Activated T-helper 1 cell treated with anti-CD3 and anti-CD28 coated beads, Interleukin-12 subunit alpha, Interleukin-12 subunit beta, Interleukin-2, Interleukin-4 antibody, amounts not matched to agents 30 ng/mL and 10 ng/mL and 1 ng/mL, durations not matched to agents 14 hours and 24 hours and 36 hours (primary cell): ENCODE results near the gene KSR2. TPM values are rescaled to one million over a fixed set of nuclear protein-coding genes. Genes with fewer than 3 reads are reported as not detected.

ENCODE experiments used
- DNase-seq: peaks from one replicate; pipeline ENCODE4 v3.0.0; 2021; ENCODE audit warnings: low spot score
- H3K27ac Mint-ChIP-seq: one replicate; pipeline ENCODE4 v1.8.0; 2021; ENCODE audit warnings: mild to moderate bottlenecking, mixed read lengths
- H3K27me3 Mint-ChIP-seq: one replicate; pipeline ENCODE4 v1.8.0; 2022; ENCODE audit warnings: mild to moderate bottlenecking, moderate library complexity, mixed read lengths; ENCODE audit not compliant: insufficient read depth
- H3K36me3 Mint-ChIP-seq: one replicate; pipeline ENCODE4 v1.8.0; 2021; ENCODE audit warnings: low read depth, mixed read lengths
- H3K4me1 Mint-ChIP-seq: one replicate; pipeline ENCODE4 v1.8.0; 2021; ENCODE audit warnings: low read depth, mixed read lengths
- H3K4me3 Mint-ChIP-seq: one replicate; pipeline ENCODE4 v1.8.0; 2021; ENCODE audit warnings: mild to moderate bottlenecking, moderate library complexity, mixed read lengths
- H3K9me3 Mint-ChIP-seq: one replicate; pipeline ENCODE4 v1.8.0; 2021; ENCODE audit warnings: mixed read lengths
- intact Hi-C: fragments of 100-400 bp; cut with micrococcal nuclease; formaldehyde crosslinking; loops from one replicate; pipeline ENCODE4 v1.15.1; 2024
- total RNA-seq: library from RNA; stranded (reverse); gene quantifications from 2 replicates; pipeline ENCODE4 v1.2.3, GENCODE V29; 2022

Gene KSR2
- total RNA-seq, 1 donor from 2014 or later = 0.08 TPM

- Mint-ChIP-seq H3K27ac (no peak overlapping the region), H3K4me1 (no peaks in the 10 kb centered on the region), H3K4me3 (no peak overlapping the region), H3K9me3 (no peaks in the 10 kb centered on the region), H3K27me3 (no peaks in the 10 kb centered on the region), H3K36me3 (no peaks in the 10 kb centered on the region)
- DNase-seq = no peak
- intact Hi-C loops = no loop called here
Observed at GRCh38 chr12:117441751-117442150, 527.0 kb downstream of the KSR2 start.

DNA sequence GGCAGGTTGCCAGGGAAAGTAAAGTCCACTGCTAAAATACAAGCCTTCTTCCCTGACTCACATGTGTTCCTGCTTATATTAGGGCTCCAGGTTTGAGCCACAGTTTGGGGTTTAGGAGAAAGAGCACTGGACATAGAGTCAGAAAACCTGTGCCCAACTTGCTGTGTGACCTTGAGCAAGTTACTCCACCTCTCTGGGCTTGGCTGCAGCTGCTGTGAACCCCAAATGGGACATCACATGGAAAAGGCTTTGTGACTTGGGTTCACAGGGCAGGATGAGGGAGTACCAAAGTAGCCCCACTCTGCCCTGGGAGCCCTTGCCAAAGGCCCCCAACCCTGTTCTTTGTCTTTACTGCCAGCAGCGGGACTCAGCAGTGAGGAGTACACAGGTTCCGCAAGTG lies 528.4 kb downstream of the KSR2 start:
- H3K4me3 Mint-ChIP-seq = no peak overlapping the region
- intact Hi-C loops = no loop called here
- no peaks in the 10 kb centered on the region for H3K4me1 Mint-ChIP-seq
- no peak for DNase-seq
- no peak overlapping the region for H3K27ac Mint-ChIP-seq
- no peaks in the 10 kb centered on the region for H3K9me3 Mint-ChIP-seq
- no peaks in the 10 kb centered on the region for H3K27me3 Mint-ChIP-seq
- no peaks in the 10 kb centered on the region for H3K36me3 Mint-ChIP-seq

GRCh38 chr12:117439531-117440001 lies 529.2 kb downstream of the KSR2 start:
- Mint-ChIP-seq H3K4me1 (no peaks in the 10 kb centered on the region), H3K36me3 (no peaks in the 10 kb centered on the region), H3K27me3 (no peaks in the 10 kb centered on the region), H3K27ac (no peak overlapping the region), H3K9me3 (no peaks in the 10 kb centered on the region), H3K4me3 (no peak overlapping the region)
- DNase-seq = no peak
- intact Hi-C loops = no loop called here

DNA sequence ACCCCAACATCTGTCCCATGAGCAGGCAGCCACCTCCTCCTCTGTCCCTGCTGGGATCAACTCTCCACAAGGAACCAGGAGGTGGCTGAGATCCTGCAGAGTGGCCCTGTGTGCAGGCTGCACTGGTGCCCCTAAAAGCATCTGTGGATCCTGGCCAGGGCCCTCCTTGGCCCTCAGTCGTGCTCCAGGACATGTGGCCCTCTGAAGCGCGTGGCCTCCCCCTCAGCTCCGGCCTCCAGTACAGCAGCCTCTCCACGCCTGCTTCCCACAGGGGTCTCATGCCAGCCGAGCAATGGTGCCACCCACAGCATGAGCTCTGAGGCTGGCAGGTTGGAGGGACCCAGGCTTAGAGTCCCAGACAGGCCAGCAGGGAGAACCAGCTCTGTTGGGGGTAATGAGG lies 530.0 kb downstream of the KSR2 start:
- DNase-seq = no peak
- H3K4me1 Mint-ChIP-seq = no peaks in the 10 kb centered on the region
- H3K4me3 Mint-ChIP-seq = no peak overlapping the region
- no peak overlapping the region for H3K27ac Mint-ChIP-seq
- intact Hi-C loops = no loop called here
- no peaks in the 10 kb centered on the region for H3K9me3 Mint-ChIP-seq
- H3K36me3 Mint-ChIP-seq = no peaks in the 10 kb centered on the region
- H3K27me3 Mint-ChIP-seq = no peaks in the 10 kb centered on the region

DNA sequence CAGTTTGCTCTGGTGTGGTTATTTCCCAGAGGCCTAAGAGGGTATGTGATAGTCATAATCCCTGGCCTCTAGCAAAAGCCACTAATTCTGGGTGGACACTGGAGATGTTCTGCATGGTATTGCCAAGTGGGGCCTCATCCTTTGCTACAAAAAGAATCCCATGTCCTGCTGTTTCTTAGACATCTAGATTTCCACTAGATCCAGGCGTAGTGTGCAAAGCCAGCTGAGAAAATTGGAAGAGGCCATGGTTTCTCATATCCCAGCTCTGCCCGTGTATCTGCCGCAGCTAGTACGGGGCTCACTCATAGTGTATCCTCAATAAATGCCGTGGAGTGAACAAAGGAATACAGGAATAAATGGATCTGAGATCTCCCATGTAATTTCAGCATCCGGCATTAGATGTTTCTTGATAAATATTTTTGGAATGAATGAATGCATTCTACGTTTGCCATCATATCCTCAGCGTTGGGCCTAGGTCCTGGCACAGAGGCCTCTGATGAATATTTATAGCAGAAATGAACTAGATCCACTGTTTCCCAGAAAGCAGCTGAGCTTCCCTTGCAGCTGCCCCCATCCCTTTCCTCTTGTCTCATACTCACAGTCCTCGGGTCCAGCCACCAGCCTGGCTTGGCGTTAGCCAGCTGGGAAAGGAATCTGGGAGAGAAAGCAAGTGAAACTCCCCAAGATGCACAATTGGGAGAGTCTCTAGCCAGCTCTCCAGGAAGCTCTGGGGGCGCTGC lies 531.1 kb downstream of the KSR2 start:
- Mint-ChIP-seq H3K27me3 (no peaks in the 10 kb centered on the region), H3K4me1 (no peaks in the 10 kb centered on the region), H3K36me3 (no peaks in the 10 kb centered on the region), H3K4me3 (no peak overlapping the region), H3K9me3 (no peaks in the 10 kb centered on the region), H3K27ac (no peak overlapping the region)
- intact Hi-C loops = no loop called here
- no peak for DNase-seq

DNA sequence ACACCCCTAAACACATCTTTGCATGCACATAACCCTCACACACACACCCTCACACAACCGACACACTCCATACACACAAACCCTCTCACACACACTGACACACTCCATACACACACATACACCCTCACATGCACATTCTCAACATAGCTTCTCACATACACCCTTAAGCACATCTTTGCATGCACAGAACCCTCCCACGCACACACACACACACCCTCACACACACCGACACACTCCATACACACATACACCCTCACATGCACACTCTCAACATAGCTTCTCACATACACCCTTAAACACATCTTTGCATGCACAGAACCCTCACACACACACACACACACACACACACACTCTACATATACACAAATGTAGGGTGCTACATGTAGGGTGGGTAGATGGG lies 534.9 kb downstream of the KSR2 start:
- no peak for DNase-seq
- intact Hi-C loops = no loop called here
- H3K27ac Mint-ChIP-seq = no peak overlapping the region
- H3K4me1 Mint-ChIP-seq = no peaks in the 10 kb centered on the region
- H3K4me3 Mint-ChIP-seq = no peak overlapping the region
- H3K27me3 Mint-ChIP-seq = no peaks in the 10 kb centered on the region
- H3K36me3 Mint-ChIP-seq = no peaks in the 10 kb centered on the region
- H3K9me3 Mint-ChIP-seq = no peaks in the 10 kb centered on the region

GRCh38 chr12:117430246-117430645 lies 538.5 kb downstream of the KSR2 start:
- H3K4me3 Mint-ChIP-seq = no peak overlapping the region
- no peak for DNase-seq
- no peaks in the 10 kb centered on the region for H3K36me3 Mint-ChIP-seq
- H3K4me1 Mint-ChIP-seq = no peaks in the 10 kb centered on the region
- H3K9me3 Mint-ChIP-seq = peaks cover 8% of the 10 kb centered on the region
- H3K27ac Mint-ChIP-seq = no peak overlapping the region
- intact Hi-C loops = no loop called here
- H3K27me3 Mint-ChIP-seq = no peaks in the 10 kb centered on the region

- Mint-ChIP-seq H3K9me3 (peaks cover 8% of the 10 kb centered on the region), H3K36me3 (no peaks in the 10 kb centered on the region), H3K4me1 (no peaks in the 10 kb centered on the region), H3K27ac (no peak overlapping the region), H3K27me3 (no peaks in the 10 kb centered on the region), H3K4me3 (no peak overlapping the region)
- intact Hi-C loops = no loop called here
- no peak for DNase-seq
Observed at GRCh38 chr12:117427211-117427610, 541.6 kb downstream of the KSR2 start.

DNA sequence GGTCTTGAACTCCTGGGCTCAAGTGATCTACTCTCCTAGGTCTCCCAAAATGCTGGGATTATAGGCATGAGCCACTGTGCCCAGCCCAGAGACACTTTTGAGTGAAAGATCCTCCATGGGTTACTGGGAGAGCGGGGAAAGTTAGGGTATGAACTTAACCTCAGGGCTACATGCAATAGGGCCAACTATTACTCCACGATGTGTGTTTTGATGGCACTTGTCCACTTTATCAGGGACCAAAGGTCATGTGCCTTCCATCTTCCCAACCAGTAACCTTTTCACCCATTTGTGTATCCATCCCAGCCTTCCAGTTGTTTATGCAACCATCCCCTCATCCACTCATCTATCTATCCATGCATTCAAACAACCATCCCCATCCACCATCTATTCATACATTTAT lies 546.8 kb downstream of the KSR2 start:
- peaks cover 8% of the 10 kb centered on the region for H3K9me3 Mint-ChIP-seq
- no peaks in the 10 kb centered on the region for H3K27me3 Mint-ChIP-seq

DNA sequence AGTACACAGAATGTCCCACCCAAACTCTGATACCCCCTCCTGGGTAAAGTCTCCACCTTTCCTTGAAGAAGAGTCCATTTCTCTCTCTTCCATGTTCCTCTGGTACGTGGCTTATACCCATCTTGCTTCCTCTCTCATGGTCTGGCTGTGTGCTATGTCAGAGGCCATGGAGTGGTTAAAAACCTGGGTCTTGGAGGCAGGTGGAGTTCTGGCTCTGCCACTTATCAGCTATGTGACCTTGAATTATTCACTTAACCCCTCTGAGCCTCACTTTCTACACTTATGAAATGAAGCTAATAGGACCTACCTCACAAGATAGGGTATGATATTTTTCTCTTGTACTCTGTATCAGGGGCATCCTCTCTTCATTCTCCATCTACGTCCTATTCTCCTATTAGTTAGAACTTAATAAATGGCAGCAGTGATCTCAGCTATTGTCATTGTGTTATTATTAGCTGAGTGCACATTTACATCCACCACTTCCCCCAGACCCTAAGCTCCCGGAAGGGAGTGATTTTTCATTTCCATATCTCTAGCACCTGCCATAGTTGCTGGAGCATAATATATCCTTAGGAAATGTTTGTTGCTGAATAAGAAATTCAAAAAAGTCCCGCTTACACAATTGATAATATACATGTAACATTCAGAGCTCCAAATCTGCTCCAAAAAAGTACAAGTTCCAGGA lies 547.6 kb downstream of the KSR2 start:
- H3K36me3 Mint-ChIP-seq = no peaks in the 10 kb centered on the region
- H3K9me3 Mint-ChIP-seq = peaks cover 7% of the 10 kb centered on the region
- no peaks in the 10 kb centered on the region for H3K27me3 Mint-ChIP-seq
- DNase-seq = no peak
- H3K27ac Mint-ChIP-seq = no peak overlapping the region
- intact Hi-C loops = no loop called here
- no peak overlapping the region for H3K4me3 Mint-ChIP-seq
- no peaks in the 10 kb centered on the region for H3K4me1 Mint-ChIP-seq

More for the DNA sequence above, 546.8 kb downstream of the KSR2 start:
- Mint-ChIP-seq H3K4me1 (no peaks in the 10 kb centered on the region), H3K36me3 (no peaks in the 10 kb centered on the region), H3K4me3 (no peak overlapping the region), H3K27ac (no peak overlapping the region)
- intact Hi-C loops = no loop called here
- DNase-seq = no peak

- H3K36me3 Mint-ChIP-seq = no peaks in the 10 kb centered on the region
- intact Hi-C loops = no loop called here
Observed at GRCh38 chr12:117417004-117417403, 551.8 kb downstream of the KSR2 start.

DNA sequence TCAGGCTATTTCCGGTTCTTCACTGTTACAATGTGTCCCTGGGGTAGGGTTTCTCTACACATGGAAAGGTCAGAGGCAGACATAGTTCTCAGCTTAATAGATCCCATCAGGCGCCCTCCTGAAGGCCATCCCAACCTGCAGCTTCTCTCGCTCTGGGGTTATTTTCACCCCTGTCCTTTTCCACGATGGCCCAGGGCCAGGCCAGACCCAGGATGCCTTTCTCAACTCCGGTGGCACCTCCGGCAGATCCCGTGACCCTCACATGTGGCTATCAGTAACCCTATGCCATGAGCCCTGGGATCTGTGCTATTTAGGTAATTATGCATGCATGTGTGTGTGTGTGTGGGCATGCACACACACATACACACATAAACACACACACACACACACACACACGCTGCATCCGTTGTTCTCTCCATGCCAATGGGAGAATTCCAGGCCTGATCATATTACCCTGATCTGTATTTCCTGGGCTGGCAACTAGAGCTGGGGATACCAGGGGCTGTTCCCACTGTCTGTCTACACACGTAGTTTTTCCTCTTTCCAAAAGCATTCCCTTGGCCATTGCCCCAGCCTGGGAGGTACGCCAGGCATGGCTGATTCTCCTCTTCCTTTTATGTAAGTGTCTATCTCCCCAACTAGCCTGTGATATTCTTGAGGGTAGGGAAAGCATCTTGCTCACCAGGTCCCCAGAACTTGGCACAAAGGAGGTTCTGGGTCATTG lies 556.2 kb downstream of the KSR2 start:
- no peaks in the 10 kb centered on the region for H3K36me3 Mint-ChIP-seq
- intact Hi-C loops = no loop called here
- no peaks in the 10 kb centered on the region for H3K4me1 Mint-ChIP-seq
- no peak for DNase-seq
- no peaks in the 10 kb centered on the region for H3K27me3 Mint-ChIP-seq
- no peak overlapping the region for H3K27ac Mint-ChIP-seq
- H3K4me3 Mint-ChIP-seq = no peak overlapping the region
- peaks cover 6% of the 10 kb centered on the region for H3K9me3 Mint-ChIP-seq

More at GRCh38 chr12:117417004-117417403, 551.8 kb downstream of the KSR2 start:
- no peak for DNase-seq
- Mint-ChIP-seq H3K4me1 (no peaks in the 10 kb centered on the region), H3K4me3 (no peak overlapping the region), H3K27ac (no peak overlapping the region), H3K9me3 (peaks cover 6% of the 10 kb centered on the region), H3K27me3 (no peaks in the 10 kb centered on the region)

- Mint-ChIP-seq H3K9me3 (peaks cover 6% of the 10 kb centered on the region), H3K4me1 (no peaks in the 10 kb centered on the region), H3K4me3 (no peak overlapping the region), H3K27ac (no peak overlapping the region), H3K27me3 (no peaks in the 10 kb centered on the region), H3K36me3 (no peaks in the 10 kb centered on the region)
- intact Hi-C loops = no loop called here
- no peak for DNase-seq
Observed at GRCh38 chr12:117409286-117409685, 559.5 kb downstream of the KSR2 start.
